Vagina (tissue), 2 donors: Measurements from ENCODE around the gene PSMB4. TPM values are rescaled to one million over a fixed set of nuclear protein-coding genes. Genes with fewer than 3 reads are reported as not detected.
"Not testable (repeated sequence)": the region's sequence is repeated elsewhere in the genome, so short reads cannot be mapped to it uniquely, and the experiment has no call there.

Experiments used
- DNase-seq, 2 donors: peaks; one replicate each; pipeline ENCODE4 v3.0.0-alpha.2; 2017; ENCODE audit errors: extremely low spot score in 2 of 2
- H3K27ac ChIP-seq: fragments of 200-600 bp; sonication (generic); one replicate; pipeline ENCODE4 v1.5.1; 2019
- H3K27me3 ChIP-seq: fragments of 200-600 bp; sonication (generic); one replicate; pipeline ENCODE4 v1.5.1; 2019
- H3K36me3 ChIP-seq, 2 donors: fragments of 200-600 bp; sonication (generic); one replicate each; pipeline ENCODE4 v1.5.1; 2017 to 2019
- H3K4me1 ChIP-seq: fragments of 200-600 bp; sonication (generic); one replicate; pipeline ENCODE4 v1.5.1; 2019
- H3K4me3 ChIP-seq, 2 donors: fragments of 200-600 bp; sonication (generic); 1 replicate in 1 of 2; 2 replicates in 1 of 2; pipeline ENCODE4 v1.5.1; 2016 to 2019
- H3K9me3 ChIP-seq: fragments of 200-600 bp; sonication (generic); one replicate; pipeline ENCODE4 v1.5.1; 2019
- CTCF ChIP-seq, 3 experiments: fragments of 450-650 bp in 2 of 3; fragments of 200-600 bp in 1 of 3; sonication (generic) in 1 of 3; IDR thresholded peaks; one replicate each; pipeline ENCODE4 v1.5.1; 2017 to 2019; ENCODE audit warnings: antibody characterized with exemption in 3 of 3, mild to moderate bottlenecking in 2 of 3, moderate library complexity in 2 of 3
- POLR2A ChIP-seq, 2 donors: fragments of 450-650 bp; IDR thresholded peaks; one replicate each; pipeline ENCODE4 v1.6.1; 2017; ENCODE audit warnings: antibody characterized with exemption in 2 of 2, mild to moderate bottlenecking in 2 of 2, moderate library complexity in 2 of 2
- POLR2AphosphoS5 ChIP-seq, 2 donors: sonication (generic); formaldehyde crosslinking; IDR thresholded peaks; one replicate each; pipeline ENCODE4 v1.9.0; 2017; ENCODE audit warnings: antibody characterized with exemption in 2 of 2, mild to moderate bottlenecking in 2 of 2, low read depth in 1 of 2; ENCODE audit not compliant: insufficient read depth in 1 of 2
- intact Hi-C: fragments of 100-400 bp; cut with DNase I; formaldehyde crosslinking; loops from one replicate; pipeline ENCODE4 v1.15.1; 2023
- total RNA-seq: library from RNA; depleted of rRNA; stranded (reverse); fragments of >200 nt; gene quantifications from one replicate; pipeline ENCODE4 v1.2.3, GENCODE V29; 2016

Gene PSMB4
- total RNA-seq, 1 donor from 2014 or later, result 292 TPM

- Histone ChIP-seq H3K36me3 (peaks cover 3 to 59% of the 10 kb centered on the region in 2 donors), H3K4me1 (no peaks in the 10 kb centered on the region), H3K4me3 (no peak overlapping the region), H3K27me3 (no peaks in the 10 kb centered on the region), H3K27ac (no peak overlapping the region), H3K9me3 (no peaks in the 10 kb centered on the region)
- no peak for DNase-seq
- intact Hi-C loops, result no loop called here
- TF ChIP-seq CTCF (IDR thresholded peaks at IDR 0.05) (no peak), POLR2A (IDR thresholded peaks at IDR 0.05) (no peak)
These were observed 28.7 kb downstream of the PSMB4 start for GRCh38 chr1:151428068-151428467.

- H3K9me3 ChIP-seq, H3K27ac ChIP-seq, H3K4me3 ChIP-seq, H3K36me3 ChIP-seq, DNase-seq, intact Hi-C loops, H3K27me3 ChIP-seq: not testable (repeated sequence)
- peaks cover 28% of the 10 kb centered on the region for H3K4me1 ChIP-seq
These were observed 34.5 kb downstream of the PSMB4 start for GRCh38 chr1:151433827-151434226.

- intact Hi-C loops, result no loop called here
- no peaks in the 10 kb centered on the region for H3K27me3 ChIP-seq
- no peaks in the 10 kb centered on the region for H3K9me3 ChIP-seq
- H3K36me3 ChIP-seq, result peaks cover 0 to 6% of the 10 kb centered on the region in 2 donors
- H3K27ac ChIP-seq, result no peak overlapping the region
- no peak overlapping the region for H3K4me3 ChIP-seq
- peaks cover 28% of the 10 kb centered on the region for H3K4me1 ChIP-seq
- DNase-seq, result no peak
- TF ChIP-seq POLR2AphosphoS5 (IDR thresholded peaks at IDR 0.05; ENCODE audit: insufficient read depth in 1 of 2, low read depth in 1 of 2) (no peak), POLR2A (IDR thresholded peaks at IDR 0.05) (no peak), CTCF (IDR thresholded peaks at IDR 0.05) (no peak)
These were observed 35.8 kb downstream of the PSMB4 start for GRCh38 chr1:151435174-151435573.

- no peak overlapping the region for H3K4me3 ChIP-seq
- no peaks in the 10 kb centered on the region for H3K27me3 ChIP-seq
- H3K9me3 ChIP-seq, result no peaks in the 10 kb centered on the region
- no peak for DNase-seq
- intact Hi-C loops, result no loop called here
- no peak overlapping the region for H3K27ac ChIP-seq
- no peak for TF ChIP-seq POLR2AphosphoS5 (IDR thresholded peaks at IDR 0.05; ENCODE audit: insufficient read depth in 1 of 2, low read depth in 1 of 2)
- no peak for TF ChIP-seq CTCF (IDR thresholded peaks at IDR 0.05)
- no peak for TF ChIP-seq POLR2A (IDR thresholded peaks at IDR 0.05)
- peaks cover 0 to 6% of the 10 kb centered on the region in 2 donors for H3K36me3 ChIP-seq
- peaks cover 37% of the 10 kb centered on the region for H3K4me1 ChIP-seq
These were observed 37.6 kb downstream of the PSMB4 start for GRCh38 chr1:151436985-151437384.

- H3K27me3 ChIP-seq, DNase-seq, H3K27ac ChIP-seq, H3K9me3 ChIP-seq, intact Hi-C loops, H3K36me3 ChIP-seq, H3K4me3 ChIP-seq: not testable (repeated sequence)
- H3K4me1 ChIP-seq, result peaks cover 37% of the 10 kb centered on the region
These were observed 38.0 kb downstream of the PSMB4 start for GRCh38 chr1:151437396-151437795.

GRCh38 chr1:151443846-151444782 is 44.7 kb downstream of the PSMB4 start:
- Histone ChIP-seq H3K9me3 (no peaks in the 10 kb centered on the region), H3K27me3 (no peaks in the 10 kb centered on the region), H3K4me3 (no peak overlapping the region), H3K36me3 (no peaks in the 10 kb centered on the region), H3K27ac (no peak overlapping the region), H3K4me1 (peaks cover 38% of the 10 kb centered on the region)
- intact Hi-C loops, result no loop called here
- TF ChIP-seq POLR2A (IDR thresholded peaks at IDR 0.05), result no peak
- peak; percentile 47 to 56 (median 53) for TF ChIP-seq CTCF (IDR thresholded peaks at IDR 0.05)
- peak in 1 of 2 donors; percentile 58 for TF ChIP-seq POLR2AphosphoS5 (IDR thresholded peaks at IDR 0.05; ENCODE audit: insufficient read depth in 1 of 2, low read depth in 1 of 2)
- no peak for DNase-seq
